Heart right ventricle (tissue), 16 donors: Measurements from ENCODE around the gene SCAMP2. TPM values are rescaled to one million over a fixed set of nuclear protein-coding genes. Genes with fewer than 3 reads are reported as not detected.

Experiments
- ATAC-seq, 8 donors: fragments of 200-7000 bp; cut with Tn5 transposase; one replicate each; pipeline ENCODE4 v1.9.1; 2020; ENCODE audit warnings: mild to moderate bottlenecking in 8 of 8, moderate library complexity in 8 of 8, moderate number of reproducible peaks in 1 of 8
- DNase-seq, 2 donors: peaks; one replicate each; pipeline ENCODE4 v3.0.0-alpha.2; 2020
- H3K27ac ChIP-seq, 10 donors: fragments of 200-600 bp; sonication (generic) in 2 of 10; one replicate each; pipeline versions ENCODE4 v1.5.0 to v1.8.0; 2020 to 2022; ENCODE audit warnings: mild to moderate bottlenecking in 3 of 10
- H3K27me3 ChIP-seq, 7 donors: fragments of 200-600 bp; one replicate each; pipeline ENCODE4 v1.8.0; 2021 to 2022; ENCODE audit warnings: mild to moderate bottlenecking in 2 of 7
- H3K36me3 ChIP-seq, 9 donors: fragments of 200-600 bp; sonication (generic) in 1 of 9; one replicate each; pipeline versions ENCODE4 v1.5.0 to v1.8.0; 2020 to 2022; ENCODE audit warnings: mild to moderate bottlenecking in 2 of 9
- H3K4me1 ChIP-seq, 9 donors: fragments of 200-600 bp; sonication (generic) in 1 of 9; one replicate each; pipeline versions ENCODE4 v1.5.0 to v1.8.0; 2020 to 2022; ENCODE audit warnings: mild to moderate bottlenecking in 4 of 9
- H3K4me3 ChIP-seq, 10 donors: fragments of 200-600 bp; sonication (generic) in 2 of 10; one replicate each; pipeline versions ENCODE4 v1.5.0 to v1.8.0; 2020 to 2022; ENCODE audit warnings: mild to moderate bottlenecking in 7 of 10, moderate library complexity in 2 of 10
- H3K9me3 ChIP-seq, 11 donors: fragments of 200-600 bp in 10 of 11; sonication (generic) in 2 of 11; one replicate each; pipeline versions ENCODE4 v1.5.0 to v1.8.0; 2013 to 2022; ENCODE audit warnings: mild to moderate bottlenecking in 2 of 11, control low read depth in 1 of 11, moderate library complexity in 1 of 11
- WGBS, 2 donors: extraction: QIAGEN DNeasy Blood & Tissue Kit; methylation state at CpG; one replicate each; pipeline ENCODE4 v1.1.7; 2013; ENCODE audit warnings: inconsistent platforms in 1 of 2; 5-methylcytosine and 5-hydroxymethylcytosine counted together
- intact Hi-C, 10 donors: fragments of 100-400 bp; cut with DNase I; formaldehyde crosslinking; loops; one replicate each; pipeline versions ENCODE4 v1.11.1 to v1.14.2; 2022
- polyA plus RNA-seq, 2 donors: library from polyadenylated mRNA; stranded (reverse); fragments of 200-250 nt; gene quantifications; one replicate each; pipeline ENCODE4 v1.2.3, GENCODE V29; 2013
- total RNA-seq, 10 donors: library from RNA; stranded (reverse); fragmentation: NEBNext Ultra II Directional in 3 of 10; extraction: Animal tissue kit (Norgen Biotek cat#: 25700) in 3 of 10; gene quantifications; one replicate each; pipeline versions ENCODE4 v1.2.1 to v1.2.4, GENCODE V29; 2021 to 2023
- TF ChIP-seq, protein P1 (sequence below), 9 donors: fragments of 200-600 bp; sonication (generic) in 2 of 9; IDR thresholded peaks; one replicate each; pipeline versions ENCODE4 v1.5.0 to v1.8.0; 2021 to 2022; ENCODE audit warnings: antibody characterized with exemption in 9 of 9, mild to moderate bottlenecking in 5 of 9, moderate library complexity in 1 of 9
- donor health status: Arrhythmogenic right ventricular cardiomyopathy.
- donor health status: ischemic (EF 13 %, LVEDD 7.1; RV severe dilation, severe dysfunction).
- donor health status: healthy with polysubstance abuse.
- donor health status: DM: no; HTN: yes; CAD: no.
- donor health status: DM: no; HTN: no; CAD: no.
- donor health status: ischemic (EF 25% LVEDD 6.9; RV normal size, moderate dysfunction).
- donor health status: ischemic (EF 25% LVEDD 5.7; RV mildly dilated, moderate dysfunction).
- donor health status: healthy.
- donor health status: DM: yes; HTN: yes; CAD: no.
- donor health status: Ischemic cardiomyopathy.
- donor health status: ischemic (EF 35%, LVEDD 5.7; RV mildly dilated, moderate dysfunction).
- donor health status: nonischemic (EF 11% LVEDD 7.7; RV severe dilation, severe dysfunction).
- donor health status: DM: yes; HTN: yes; CAD: no.
- donor health status: PGD.
- donor health status: ischemic (EF 29% LVEDD 5.4; RV normal size, mild dysfunction).
- donor health status: nonischemic (EF 23%, LVEDD 6.1; RV moderate dilation, normal function).

The SCAMP2 gene
- total and polyA plus RNA-seq, 12 donors, result 28.0 to 76.7 (median 39.1) TPM

DNA sequence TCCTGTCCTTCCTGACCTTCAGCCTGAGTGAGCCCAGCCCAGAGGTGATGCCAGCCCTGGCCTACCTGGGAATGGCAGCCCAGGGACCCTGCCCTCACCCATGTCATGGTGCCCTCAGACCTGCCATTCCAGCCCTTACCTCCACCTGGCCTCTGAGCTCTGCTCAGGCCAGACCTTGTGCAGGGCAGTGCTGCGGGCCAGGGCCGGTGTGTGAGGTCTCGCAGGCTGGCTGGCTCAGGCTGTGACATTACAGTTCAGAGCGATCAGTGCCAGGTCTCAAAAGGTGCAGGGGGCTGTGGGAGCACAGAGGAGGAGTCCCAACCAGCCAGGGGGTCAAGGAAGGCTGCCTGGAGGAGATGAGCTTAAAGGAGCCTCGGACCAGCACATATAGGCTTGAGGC, 53.1 kb downstream of the SCAMP2 start:
- H3K27ac ChIP-seq, result no peak overlapping the region
- intact Hi-C loops, result no loop called here
- ATAC-seq (no peak), DNase-seq (no peak)
- no peaks in the 10 kb centered on the region for H3K36me3 ChIP-seq
- peaks cover 0 to 21% (median 10%) of the 10 kb centered on the region in 9 donors for H3K4me1 ChIP-seq
- TF ChIP-seq, protein P1, sequence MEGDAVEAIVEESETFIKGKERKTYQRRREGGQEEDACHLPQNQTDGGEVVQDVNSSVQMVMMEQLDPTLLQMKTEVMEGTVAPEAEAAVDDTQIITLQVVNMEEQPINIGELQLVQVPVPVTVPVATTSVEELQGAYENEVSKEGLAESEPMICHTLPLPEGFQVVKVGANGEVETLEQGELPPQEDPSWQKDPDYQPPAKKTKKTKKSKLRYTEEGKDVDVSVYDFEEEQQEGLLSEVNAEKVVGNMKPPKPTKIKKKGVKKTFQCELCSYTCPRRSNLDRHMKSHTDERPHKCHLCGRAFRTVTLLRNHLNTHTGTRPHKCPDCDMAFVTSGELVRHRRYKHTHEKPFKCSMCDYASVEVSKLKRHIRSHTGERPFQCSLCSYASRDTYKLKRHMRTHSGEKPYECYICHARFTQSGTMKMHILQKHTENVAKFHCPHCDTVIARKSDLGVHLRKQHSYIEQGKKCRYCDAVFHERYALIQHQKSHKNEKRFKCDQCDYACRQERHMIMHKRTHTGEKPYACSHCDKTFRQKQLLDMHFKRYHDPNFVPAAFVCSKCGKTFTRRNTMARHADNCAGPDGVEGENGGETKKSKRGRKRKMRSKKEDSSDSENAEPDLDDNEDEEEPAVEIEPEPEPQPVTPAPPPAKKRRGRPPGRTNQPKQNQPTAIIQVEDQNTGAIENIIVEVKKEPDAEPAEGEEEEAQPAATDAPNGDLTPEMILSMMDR (IDR thresholded peaks at IDR 0.05), result no peak
- H3K4me3 ChIP-seq, result no peak overlapping the region
- H3K9me3 ChIP-seq, result no peaks in the 10 kb centered on the region
- WGBS, 2 donors, result 91% methylated on average over 5 of the region's 5 CpGs
- H3K27me3 ChIP-seq, result peaks cover 0 to 5% (median 0%) of the 10 kb centered on the region in 7 donors

DNA sequence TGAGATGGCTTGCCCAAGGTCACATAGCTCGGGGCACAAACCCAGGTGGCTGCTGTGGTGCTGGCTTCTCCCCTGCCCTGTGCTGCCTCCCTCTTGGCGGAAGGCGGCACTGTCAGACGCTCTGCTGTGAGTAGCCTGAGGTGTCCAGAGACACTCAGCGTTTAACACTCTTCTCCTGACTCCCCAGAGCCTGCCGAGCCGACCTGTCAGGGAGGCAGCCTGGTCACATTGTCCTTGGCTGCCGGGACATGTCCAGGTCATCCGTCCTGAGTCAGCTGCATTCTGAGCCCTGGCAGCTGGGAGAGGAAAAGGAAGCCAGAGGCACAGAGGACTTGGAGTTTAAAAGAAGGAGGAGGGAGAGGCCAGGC, 55.8 kb downstream of the SCAMP2 start:
- H3K4me1 ChIP-seq, result peaks cover 0 to 25% (median 14%) of the 10 kb centered on the region in 9 donors
- WGBS, 2 donors, result 13 to 15% methylated on average over 9 of the region's 9 CpGs
- DNase-seq, result peak; percentile 47 to 58
- TF ChIP-seq, protein P1 (IDR thresholded peaks at IDR 0.05), result peak in 7 of 9 donors; percentile 15 to 57 (median 33)
- no peaks in the 10 kb centered on the region for H3K36me3 ChIP-seq
- intact Hi-C loops, result no loop called here
- no peaks in the 10 kb centered on the region for H3K9me3 ChIP-seq
- H3K27ac ChIP-seq, result peak overlapping the region in 9 of 10 donors; percentile 2 to 80 (median 64)
- ATAC-seq, result peak; percentile 66 to 87 (median 79)
- H3K4me3 ChIP-seq, result no peak overlapping the region
- peaks cover 0 to 5% (median 0%) of the 10 kb centered on the region in 7 donors for H3K27me3 ChIP-seq

- intact Hi-C loops, result no loop called here
- ATAC-seq (peak in 3 of 8 donors; percentile 3 to 11 (median 4)), DNase-seq (no peak)
- WGBS, 2 donors, result 50 to 58% methylated on average over 19 of the region's 19 CpGs
- Histone ChIP-seq H3K4me1 (peaks cover 0 to 25% (median 14%) of the 10 kb centered on the region in 9 donors), H3K36me3 (no peaks in the 10 kb centered on the region), H3K9me3 (no peaks in the 10 kb centered on the region), H3K27me3 (peaks cover 0 to 5% (median 0%) of the 10 kb centered on the region in 7 donors), H3K27ac (peak overlapping the region in 9 of 10 donors; percentile 2 to 80 (median 64)), H3K4me3 (no peak overlapping the region)
- TF ChIP-seq, protein P1 (IDR thresholded peaks at IDR 0.05), result no peak
Measured at GRCh38 chr15:74816624-74817369, 56.4 kb downstream of the SCAMP2 start.

DNA sequence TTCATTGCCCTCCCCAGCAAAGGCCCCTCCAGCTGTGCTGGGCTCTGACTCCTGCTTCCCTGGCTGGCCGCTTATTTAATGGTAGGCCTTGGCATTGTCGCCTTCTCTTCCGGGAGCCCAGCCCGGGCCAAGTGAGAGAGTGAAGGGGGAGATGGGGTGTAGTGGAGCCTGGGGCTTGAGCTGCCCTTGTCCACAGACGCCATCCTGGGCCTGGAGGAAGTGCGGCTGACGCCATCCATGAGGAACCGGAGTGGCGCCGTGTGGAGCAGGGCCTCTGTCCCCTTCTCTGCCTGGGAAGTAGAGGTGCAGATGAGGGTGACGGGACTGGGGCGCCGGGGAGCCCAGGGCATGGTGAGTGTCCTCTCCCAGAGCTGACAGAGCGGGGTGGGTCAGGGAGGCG, 57.2 kb downstream of the SCAMP2 start:
- no peaks in the 10 kb centered on the region for H3K36me3 ChIP-seq
- peaks cover 0 to 5% (median 0%) of the 10 kb centered on the region in 7 donors for H3K27me3 ChIP-seq
- no peak for DNase-seq
- H3K9me3 ChIP-seq, result no peaks in the 10 kb centered on the region
- TF ChIP-seq, protein P1 (IDR thresholded peaks at IDR 0.05), result no peak
- peak in 1 of 8 donors; percentile 9 for ATAC-seq
- intact Hi-C loops, result no loop called here
- H3K27ac ChIP-seq, result peak overlapping the region in 7 of 10 donors; percentile 14 to 80 (median 56)
- peaks cover 0 to 25% (median 14%) of the 10 kb centered on the region in 9 donors for H3K4me1 ChIP-seq
- no peak overlapping the region for H3K4me3 ChIP-seq
- 88 to 90% methylated on average over 15 of the region's 15 CpGs for whole genome bisulfite sequencing, 2 donors
